HFF-Myc (cell line): ENCODE results near the gene NEURL1B.

Experiments used
- DNase-seq: peaks from one replicate; pipeline ENCODE4 v3.0.0-alpha.2; 2011; ENCODE audit warnings: low read depth; ENCODE audit errors: extremely low read depth
- H3K4me3 ChIP-seq: replicated peaks from 2 replicates; pipeline ENCODE4 v1.5.1; 2011; ENCODE audit warnings: low read depth, mild to moderate bottlenecking, control low read depth, low read length
- TF ChIP-seq, protein P1 (sequence below): IDR thresholded peaks from 2 replicates; pipeline ENCODE4 v1.5.1; 2012; ENCODE audit warnings: mild to moderate bottlenecking, low read depth, low read length, control low read depth; ENCODE audit errors: missing control alignments

Gene NEURL1B

DNA sequence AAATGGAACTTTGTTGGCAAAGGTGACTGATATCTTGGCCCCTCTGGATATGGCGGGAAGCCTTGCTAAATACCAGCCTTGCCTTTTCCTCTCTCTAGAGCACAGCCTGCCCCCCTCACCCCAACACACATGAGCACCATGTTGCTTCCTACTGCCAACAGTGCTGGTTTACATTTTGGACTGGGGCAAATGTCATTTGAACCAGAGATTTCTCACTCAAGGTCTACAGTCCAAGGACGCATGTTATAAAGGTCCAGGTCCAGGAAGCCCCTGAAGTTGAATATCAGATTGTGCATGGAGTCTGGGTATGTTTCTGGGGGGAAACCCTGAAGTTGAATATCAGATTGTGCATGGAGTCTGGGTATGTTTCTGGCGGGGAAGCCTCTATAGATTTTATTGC is 19.9 kb downstream of the NEURL1B start:
- TF ChIP-seq, protein P1, sequence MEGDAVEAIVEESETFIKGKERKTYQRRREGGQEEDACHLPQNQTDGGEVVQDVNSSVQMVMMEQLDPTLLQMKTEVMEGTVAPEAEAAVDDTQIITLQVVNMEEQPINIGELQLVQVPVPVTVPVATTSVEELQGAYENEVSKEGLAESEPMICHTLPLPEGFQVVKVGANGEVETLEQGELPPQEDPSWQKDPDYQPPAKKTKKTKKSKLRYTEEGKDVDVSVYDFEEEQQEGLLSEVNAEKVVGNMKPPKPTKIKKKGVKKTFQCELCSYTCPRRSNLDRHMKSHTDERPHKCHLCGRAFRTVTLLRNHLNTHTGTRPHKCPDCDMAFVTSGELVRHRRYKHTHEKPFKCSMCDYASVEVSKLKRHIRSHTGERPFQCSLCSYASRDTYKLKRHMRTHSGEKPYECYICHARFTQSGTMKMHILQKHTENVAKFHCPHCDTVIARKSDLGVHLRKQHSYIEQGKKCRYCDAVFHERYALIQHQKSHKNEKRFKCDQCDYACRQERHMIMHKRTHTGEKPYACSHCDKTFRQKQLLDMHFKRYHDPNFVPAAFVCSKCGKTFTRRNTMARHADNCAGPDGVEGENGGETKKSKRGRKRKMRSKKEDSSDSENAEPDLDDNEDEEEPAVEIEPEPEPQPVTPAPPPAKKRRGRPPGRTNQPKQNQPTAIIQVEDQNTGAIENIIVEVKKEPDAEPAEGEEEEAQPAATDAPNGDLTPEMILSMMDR: no peak
- no peak for DNase-seq
- H3K4me3 ChIP-seq: no peak overlapping the region

DNA sequence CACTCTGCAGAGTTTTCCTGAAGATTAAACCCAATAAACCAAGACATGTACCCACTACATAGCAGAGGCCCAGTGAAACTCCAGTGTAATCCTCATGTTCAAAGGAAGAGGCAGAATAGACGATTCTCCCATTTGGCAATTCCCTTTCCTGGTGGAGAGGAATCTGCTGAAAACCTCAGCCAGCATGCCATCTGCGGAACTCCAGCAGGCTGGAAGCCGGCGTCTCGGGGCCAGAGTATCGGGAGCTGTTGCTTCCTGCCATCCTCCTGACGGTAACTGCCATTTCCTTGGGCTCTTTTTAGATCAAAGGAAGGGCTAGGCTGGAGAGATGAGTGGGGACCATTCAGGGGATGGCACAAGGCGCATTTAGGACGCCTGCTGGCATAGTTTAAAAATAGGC is 20.5 kb downstream of the NEURL1B start:
- no peak for DNase-seq
- TF ChIP-seq, protein P1: no peak
- H3K4me3 ChIP-seq: no peak overlapping the region

DNA sequence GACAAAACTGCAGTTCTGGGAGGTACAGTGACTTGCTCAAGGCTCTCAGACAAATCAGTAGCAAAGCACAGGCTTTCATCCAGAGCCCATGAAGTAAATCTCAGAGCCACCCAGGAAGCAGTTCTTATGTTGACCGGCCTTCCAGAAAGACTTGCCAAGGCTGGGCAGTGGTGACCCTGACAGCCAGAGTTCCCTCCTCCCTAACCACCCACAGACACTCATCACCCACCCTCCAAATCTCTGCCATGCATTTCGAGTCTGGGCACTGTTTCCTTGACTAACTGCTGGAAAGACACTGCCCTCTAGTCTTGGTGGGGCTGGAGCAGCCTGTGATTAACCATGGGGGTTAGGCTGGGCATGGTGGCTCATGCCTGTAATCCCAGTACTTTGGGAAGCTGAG is 21.5 kb downstream of the NEURL1B start:
- TF ChIP-seq, protein P1: no peak
- no peak for DNase-seq
- H3K4me3 ChIP-seq: no peak overlapping the region

DNA sequence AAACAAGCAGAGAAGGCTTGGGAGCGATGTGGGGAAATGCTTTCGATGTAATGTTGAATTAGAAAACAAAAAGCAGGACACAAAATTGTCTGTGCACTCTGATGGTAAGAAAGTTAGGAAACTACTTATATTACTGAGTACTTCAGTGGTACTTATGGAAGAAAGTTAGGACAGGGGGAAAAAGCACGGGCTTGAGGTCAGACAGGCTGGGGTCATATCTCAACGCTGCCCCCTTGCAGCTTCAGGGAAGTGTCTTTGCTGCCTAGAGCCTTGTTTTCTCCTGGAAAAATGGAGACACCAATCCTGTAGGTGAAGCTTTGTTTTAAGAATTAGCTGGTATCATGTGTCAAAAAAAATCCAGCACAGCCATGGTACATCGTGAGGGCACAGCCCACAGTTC is 23.0 kb downstream of the NEURL1B start:
- no peak overlapping the region for H3K4me3 ChIP-seq
- TF ChIP-seq, protein P1: no peak
- DNase-seq: no peak

DNA sequence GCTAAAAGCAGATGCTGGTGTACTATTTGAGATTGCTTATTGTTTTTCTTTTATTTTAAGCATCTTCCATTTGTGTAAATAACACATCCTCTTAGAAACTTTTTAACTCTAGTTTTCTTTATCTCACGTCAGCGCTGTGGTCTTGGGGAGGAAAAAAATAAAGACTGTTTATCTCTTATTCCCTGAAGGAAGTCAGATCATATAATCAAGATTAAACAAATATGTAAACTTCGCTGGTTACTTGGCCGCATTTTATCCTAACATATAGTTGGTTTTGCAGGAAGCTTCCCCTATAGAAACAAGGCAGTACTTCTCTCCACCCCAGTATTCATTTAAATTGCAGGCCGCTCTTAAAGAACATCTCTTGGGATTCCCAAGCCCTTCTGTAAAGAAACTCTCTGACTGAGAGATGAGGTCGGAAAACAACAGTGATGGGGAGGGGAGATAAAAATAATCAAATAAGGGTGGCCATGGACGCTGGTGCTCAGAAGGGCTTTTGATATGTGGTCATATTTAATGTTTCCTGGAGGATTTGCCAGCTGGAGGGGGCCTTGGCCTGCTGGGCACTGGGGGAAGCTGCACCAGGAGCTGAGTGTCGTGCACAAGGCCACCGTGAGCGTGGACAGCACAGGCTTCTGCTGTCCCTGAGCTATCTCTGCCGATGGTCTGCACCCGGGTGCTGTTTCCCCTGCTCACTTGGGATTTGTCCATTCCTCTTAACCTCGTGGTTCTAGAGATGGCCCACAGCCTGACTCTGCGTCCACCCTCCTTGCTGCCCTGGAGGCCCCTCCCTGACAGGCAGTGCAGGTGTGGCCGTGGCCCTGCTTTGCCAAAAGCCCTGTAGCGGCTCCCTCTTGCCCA is 23.8 kb downstream of the NEURL1B start:
- no peak overlapping the region for H3K4me3 ChIP-seq
- TF ChIP-seq, protein P1: no peak
- DNase-seq: no peak

DNA sequence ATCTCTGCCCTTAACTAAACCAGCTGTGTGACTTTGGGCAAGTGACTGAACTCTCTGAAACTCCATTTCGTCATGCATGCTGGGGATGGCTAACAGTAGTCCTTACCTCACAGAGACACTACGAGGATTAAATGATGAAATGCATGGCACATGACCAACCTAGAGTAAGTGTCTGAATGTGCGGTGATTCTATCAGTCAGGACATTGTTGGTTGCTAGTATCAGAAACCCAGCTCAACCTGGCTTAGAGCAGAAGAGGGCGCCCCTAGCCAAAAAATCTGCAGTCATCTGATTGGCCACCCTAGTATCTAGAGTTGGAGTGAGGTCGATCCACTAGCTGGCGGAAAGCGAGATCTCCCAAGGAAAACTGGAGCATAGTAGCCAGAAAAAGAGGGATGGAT is 25.2 kb downstream of the NEURL1B start:
- TF ChIP-seq, protein P1: no peak
- H3K4me3 ChIP-seq: no peak overlapping the region
- no peak for DNase-seq
